Ishikawa (cell line): ENCODE measurements around the gene NOSIP.

ENCODE experiments used
- CEBPB ChIP-seq: IDR thresholded peaks from 2 replicates; pipeline ENCODE4 v1.6.1; 2012
- CREB1 ChIP-seq: IDR thresholded peaks from 2 replicates; pipeline ENCODE4 v1.6.1; 2012; ENCODE audit warnings: low read depth
- EGR1 ChIP-seq: IDR thresholded peaks from 2 replicates; pipeline ENCODE4 v1.6.1; 2012
- EP300 ChIP-seq: IDR thresholded peaks from 2 replicates; pipeline ENCODE4 v1.6.1; 2012; ENCODE audit warnings: borderline replicate concordance
- FOXM1 ChIP-seq: IDR thresholded peaks from 2 replicates; pipeline ENCODE4 v1.6.1; 2012; ENCODE audit warnings: low read depth, borderline replicate concordance
- MAX ChIP-seq: IDR thresholded peaks from 2 replicates; pipeline ENCODE4 v1.6.1; 2012
- RAD21 ChIP-seq: IDR thresholded peaks from 2 replicates; pipeline ENCODE4 v1.6.1; 2012; ENCODE audit warnings: low read depth
- TAF1 ChIP-seq: IDR thresholded peaks from 2 replicates; pipeline ENCODE4 v1.6.1; 2012; ENCODE audit warnings: low read depth, mild to moderate bottlenecking
- TEAD4 ChIP-seq: IDR thresholded peaks from 2 replicates; pipeline ENCODE4 v1.6.1; 2012
- YY1 ChIP-seq: IDR thresholded peaks from 2 replicates; pipeline ENCODE4 v1.6.1; 2012; ENCODE audit warnings: low read depth
- ZBTB7A ChIP-seq: IDR thresholded peaks from 2 replicates; pipeline ENCODE4 v1.6.1; 2012; ENCODE audit warnings: low read depth

GRCh38 chr19:49559443-49559842 is 20.9 kb downstream of the NOSIP start:
- TF ChIP-seq CEBPB (no peak), TEAD4 (no peak), MAX (no peak), FOXM1 (no peak), YY1 (no peak), TAF1 (no peak), ZBTB7A (no peak), EGR1 (no peak), RAD21 (no peak), EP300 (no peak), CREB1 (no peak)
